GM21515 (cell line): ENCODE measurements around the gene TMEM259.
"Not testable (repeated sequence)": the region's sequence is repeated elsewhere in the genome, so short reads cannot be mapped to it uniquely, and the experiment has no call there.

ENCODE experiments used
- ATAC-seq: cut with Tn5 transposase; IDR thresholded peaks from one replicate; pipeline ENCODE4 v1.9.1; 2021; ENCODE audit not compliant: unreplicated experiment

The TMEM259 gene

DNA sequence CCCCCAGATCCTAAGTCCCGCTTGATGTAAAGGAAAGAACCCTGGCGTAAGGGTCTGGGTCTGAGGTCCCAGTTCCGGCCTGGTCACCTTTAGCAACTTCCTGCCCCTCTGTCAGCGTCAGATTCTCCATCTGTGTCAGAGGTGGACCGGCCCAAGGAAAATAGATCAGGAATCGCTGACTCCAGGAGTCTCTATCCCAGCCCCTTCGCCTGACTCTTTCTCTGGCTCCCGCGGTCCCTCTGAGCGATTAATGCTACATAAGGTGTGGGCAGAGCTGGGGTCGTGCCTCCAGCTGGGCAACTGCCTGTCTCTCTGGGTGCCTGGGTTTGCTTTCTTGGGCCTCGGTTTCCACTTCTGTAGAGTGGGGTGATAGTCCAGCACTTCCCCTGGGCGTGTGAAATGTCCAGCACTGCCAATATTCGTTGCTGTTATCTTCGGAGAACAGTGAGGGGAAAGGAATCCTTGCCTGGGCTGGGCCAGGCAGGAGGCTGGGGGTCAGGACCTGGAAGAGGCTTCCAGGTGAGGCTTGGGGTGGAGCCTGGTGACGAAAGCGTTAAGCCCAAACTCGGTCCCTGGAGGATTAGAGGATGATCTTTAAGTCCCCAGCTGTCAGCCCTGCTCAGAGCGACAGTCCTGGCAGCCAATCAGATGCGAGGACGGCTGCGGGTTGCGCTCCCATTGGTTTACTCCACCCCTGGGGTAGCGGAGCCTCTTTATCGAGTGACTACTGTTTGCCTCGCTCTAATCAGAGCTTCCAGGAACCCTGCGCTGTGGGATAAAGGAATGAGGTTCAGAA, 19.8 kb upstream of the TMEM259 start:
- ATAC-seq: peak; percentile 40

DNA sequence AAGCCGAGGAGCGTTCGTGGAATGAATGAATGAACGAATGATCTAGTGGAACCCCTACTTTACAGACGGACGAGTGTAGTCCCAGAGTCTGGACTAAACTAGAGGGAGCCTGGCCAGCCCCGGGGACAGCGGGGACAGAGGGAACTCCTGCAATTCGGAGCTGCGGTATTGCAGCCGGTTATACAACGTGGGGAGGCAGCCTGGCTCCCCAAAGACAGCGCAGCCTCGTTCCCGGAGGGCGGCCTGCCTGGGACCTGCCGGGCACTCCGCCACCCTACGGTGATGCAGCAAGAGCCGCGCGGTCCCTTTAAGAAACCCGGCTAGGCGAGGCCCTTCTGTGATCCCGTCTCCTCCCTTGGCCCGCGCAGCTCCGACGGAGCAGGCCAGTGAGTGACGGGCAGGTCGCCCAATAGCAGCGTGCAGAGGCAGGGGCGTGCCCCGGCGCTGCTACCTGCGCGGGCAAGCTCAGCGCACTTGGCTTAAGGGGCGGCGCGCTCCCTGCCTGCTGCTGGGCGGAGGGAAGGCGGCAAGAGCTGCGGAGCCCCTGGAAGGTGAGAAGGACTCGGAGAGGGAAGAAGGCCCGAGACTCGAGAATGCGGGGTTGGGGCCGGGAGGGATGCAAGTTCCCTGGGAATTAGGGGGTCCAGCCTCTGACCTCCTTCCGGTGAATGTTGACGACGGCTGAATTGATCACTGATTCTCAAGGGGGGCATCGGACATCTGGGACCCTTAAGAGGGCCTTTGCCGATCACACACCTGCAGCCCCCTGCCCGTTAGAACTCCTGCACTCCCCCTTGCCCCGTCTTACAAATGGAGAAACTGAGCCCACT, 18.9 kb upstream of the TMEM259 start, which contains the start of gene ABCA7:
Gene ABCA7, plus strand, starts transcription at position 462 of the 830 bp plus-strand sequence. CDS start 1,255 bp downstream, outside the sequence.
- ATAC-seq: peak; percentile 66

DNA sequence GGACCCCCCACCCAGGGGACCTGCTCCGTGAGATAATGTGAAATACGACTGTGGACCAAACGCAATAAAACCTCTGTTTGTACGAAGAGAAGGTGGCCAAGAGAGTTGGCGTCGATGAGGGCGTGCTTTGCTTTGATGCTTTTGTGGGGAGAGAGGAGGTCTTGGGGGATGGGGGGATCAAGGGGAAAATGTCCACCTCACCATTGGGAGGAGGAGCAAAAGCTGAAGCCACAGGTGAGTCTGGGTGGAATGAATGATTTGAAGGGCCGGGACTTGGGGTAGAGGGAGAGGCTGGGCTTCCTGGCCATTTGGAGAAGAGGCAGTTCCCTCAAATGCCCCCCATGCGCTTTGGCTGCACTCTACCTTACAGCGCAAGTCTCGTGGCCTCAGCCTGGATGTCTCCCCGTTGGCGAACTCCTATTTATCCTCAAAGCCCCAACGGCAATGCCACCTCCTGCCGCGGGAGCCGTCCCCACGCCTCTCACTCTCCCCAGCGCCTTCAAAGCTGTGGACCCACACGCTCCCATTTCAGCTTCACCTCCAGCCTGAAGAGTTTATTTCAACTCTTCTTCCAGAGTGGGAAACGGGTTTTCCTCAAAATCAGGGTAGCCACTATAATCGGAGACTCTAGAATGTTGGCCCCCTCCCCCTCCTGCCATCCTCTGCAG, 18.2 kb upstream of the TMEM259 start:
- ATAC-seq: no peak

- no peak for ATAC-seq
Observed at GRCh38 chr19:1037621-1038064, 16.7 kb upstream of the TMEM259 start.

DNA sequence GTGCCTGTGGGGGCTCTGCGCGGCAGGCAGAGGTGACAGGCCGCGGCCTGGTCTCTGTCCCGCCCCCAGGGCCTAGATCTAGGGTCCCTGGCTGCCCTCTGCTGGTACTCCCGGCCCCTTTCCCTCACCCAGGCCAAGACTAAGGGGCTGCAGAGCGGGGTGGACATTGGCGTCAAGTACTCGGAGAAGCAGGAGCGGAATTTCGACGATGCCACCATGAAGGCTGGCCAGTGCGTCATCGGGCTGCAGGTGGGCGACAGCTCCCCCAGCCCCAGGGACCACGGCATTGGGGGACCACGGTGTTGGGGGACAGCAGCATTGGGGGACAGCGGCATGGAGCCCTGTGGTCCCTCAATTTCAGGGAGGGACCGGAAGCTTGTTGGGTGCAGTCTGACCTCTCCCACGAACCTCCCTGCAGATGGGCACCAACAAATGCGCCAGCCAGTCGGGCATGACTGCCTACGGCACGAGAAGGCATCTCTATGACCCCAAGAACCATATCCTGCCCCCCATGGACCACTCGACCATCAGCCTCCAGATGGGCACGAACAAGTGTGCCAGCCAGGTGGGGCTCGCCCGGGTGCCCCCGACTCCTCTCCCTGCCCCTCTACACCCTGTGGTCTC, 15.2 kb upstream of the TMEM259 start:
- no peak for ATAC-seq

GRCh38 chr19:1032264-1032867, 11.4 kb upstream of the TMEM259 start:
- no peak for ATAC-seq

- ATAC-seq: no peak
Observed at GRCh38 chr19:1028062-1028926, 7.4 kb upstream of the TMEM259 start.

- no peak for ATAC-seq
Observed at GRCh38 chr19:1027650-1028061, 6.7 kb upstream of the TMEM259 start.

- ATAC-seq: no peak
Observed at GRCh38 chr19:1026783-1027649, 6.1 kb upstream of the TMEM259 start.

GRCh38 chr19:1025960-1026782, 5.2 kb upstream of the TMEM259 start, which contains the start of gene CNN2:
Gene CNN2, plus strand, starts transcription at chr19:1026608. Its CDS starts 54 bp downstream, at chr19:1026662.
- ATAC-seq: no peak

GRCh38 chr19:1025080-1025479, 4.2 kb upstream of the TMEM259 start:
- not testable (repeated sequence) for ATAC-seq

DNA sequence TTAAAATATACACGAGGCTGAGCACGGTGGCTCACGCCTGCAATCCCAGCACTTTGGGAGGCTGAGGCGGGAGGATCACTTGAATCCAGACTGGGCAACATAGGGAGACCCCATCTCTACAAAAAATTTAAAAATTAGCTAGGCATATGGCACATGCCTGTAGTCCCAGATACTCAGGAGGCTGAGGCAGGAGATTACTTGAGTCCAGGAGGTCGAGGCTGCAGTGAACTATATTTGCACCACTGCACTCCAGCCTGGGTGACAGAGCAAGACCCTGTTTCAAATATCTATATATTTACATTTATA, 2.9 kb upstream of the TMEM259 start:
- not testable (repeated sequence) for ATAC-seq

DNA sequence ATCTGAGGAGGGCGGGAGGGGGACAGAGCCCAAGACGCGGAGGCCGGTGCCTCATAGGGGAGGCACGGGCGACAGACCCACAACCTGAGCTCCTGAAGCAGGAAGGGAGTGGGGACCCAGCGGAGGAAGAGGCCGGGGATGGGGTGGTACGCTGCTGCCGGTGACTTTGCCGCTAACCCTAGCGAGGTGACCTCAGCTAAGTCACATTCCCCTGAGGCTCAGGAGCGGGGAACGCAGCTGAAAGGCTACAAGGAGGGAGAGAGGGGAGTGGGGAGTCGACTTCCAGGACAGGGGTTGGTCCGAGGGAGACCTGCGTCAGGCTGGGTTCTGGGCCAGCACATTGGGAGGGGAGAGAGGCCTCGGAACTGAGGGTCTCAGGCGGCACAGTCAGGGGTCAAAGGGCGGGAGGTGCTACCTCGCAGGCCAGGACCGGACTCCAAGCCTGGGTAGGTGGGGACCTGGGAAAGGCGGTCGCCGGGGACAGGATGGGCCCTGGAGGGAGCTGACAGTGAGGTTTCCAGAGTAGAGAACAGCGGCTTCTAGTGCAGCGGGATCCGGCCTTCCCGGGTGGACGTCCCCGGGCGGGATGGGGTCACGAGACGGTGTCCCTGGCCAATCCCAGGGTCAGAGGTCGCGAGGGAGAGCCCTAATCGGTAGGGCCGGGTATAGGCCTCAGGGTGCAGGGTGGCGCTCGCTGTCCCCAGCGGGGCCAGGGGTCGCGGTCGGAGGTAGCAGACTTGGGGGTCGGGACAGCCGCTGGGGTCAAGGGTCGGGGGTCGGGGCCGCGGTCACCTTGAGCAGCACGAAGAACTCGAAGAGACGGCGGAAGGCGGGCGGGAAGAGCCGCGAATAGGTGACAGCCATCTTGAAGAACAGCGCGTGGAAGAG, 699 bp downstream of the TMEM259 start:
- no peak for ATAC-seq

DNA sequence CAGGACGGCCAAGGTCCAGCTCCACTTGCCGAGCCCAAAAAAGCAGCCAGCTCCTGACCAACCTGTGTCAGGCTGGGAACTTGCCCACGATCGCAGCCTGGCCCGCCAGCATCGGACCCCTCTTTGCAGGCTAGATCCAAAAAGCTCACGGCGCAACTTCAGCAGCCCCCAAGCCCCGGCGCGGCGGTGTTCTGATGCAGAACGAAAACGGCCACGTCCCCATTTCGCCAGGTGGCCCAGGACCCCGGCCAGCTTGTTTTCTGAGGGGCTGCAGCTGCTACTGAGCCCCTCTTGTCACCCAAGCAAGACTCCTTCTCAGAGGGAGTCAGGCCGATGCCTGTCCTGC, 1.3 kb downstream of the TMEM259 start:
- ATAC-seq: no peak

- no peak for ATAC-seq
Observed at GRCh38 chr19:1018932-1019615, 1.8 kb downstream of the TMEM259 start.

DNA sequence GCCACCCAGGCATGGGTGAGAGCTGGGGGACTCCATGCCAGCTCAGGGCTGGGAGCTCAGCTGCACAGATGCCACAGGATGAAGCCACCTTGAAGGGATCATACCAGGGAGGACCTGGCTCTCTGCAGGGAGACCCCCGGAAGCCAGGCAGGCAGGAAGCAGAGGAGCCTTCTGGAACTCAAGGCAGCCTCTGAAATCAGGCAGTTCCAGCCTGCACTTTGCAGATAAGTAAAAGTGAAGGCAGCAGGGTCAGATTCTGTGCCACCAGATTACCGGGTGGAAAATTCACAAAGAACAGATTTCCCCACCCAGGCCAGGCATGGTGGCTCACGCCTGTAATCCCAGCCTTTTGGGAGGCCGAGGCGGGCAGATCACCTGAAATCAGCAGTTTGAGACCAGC, 2.5 kb downstream of the TMEM259 start:
- no peak for ATAC-seq
